ENCODE results near the gene CDC14A.

The CDC14A gene, protein sequence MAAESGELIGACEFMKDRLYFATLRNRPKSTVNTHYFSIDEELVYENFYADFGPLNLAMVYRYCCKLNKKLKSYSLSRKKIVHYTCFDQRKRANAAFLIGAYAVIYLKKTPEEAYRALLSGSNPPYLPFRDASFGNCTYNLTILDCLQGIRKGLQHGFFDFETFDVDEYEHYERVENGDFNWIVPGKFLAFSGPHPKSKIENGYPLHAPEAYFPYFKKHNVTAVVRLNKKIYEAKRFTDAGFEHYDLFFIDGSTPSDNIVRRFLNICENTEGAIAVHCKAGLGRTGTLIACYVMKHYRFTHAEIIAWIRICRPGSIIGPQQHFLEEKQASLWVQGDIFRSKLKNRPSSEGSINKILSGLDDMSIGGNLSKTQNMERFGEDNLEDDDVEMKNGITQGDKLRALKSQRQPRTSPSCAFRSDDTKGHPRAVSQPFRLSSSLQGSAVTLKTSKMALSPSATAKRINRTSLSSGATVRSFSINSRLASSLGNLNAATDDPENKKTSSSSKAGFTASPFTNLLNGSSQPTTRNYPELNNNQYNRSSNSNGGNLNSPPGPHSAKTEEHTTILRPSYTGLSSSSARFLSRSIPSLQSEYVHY

DNA sequence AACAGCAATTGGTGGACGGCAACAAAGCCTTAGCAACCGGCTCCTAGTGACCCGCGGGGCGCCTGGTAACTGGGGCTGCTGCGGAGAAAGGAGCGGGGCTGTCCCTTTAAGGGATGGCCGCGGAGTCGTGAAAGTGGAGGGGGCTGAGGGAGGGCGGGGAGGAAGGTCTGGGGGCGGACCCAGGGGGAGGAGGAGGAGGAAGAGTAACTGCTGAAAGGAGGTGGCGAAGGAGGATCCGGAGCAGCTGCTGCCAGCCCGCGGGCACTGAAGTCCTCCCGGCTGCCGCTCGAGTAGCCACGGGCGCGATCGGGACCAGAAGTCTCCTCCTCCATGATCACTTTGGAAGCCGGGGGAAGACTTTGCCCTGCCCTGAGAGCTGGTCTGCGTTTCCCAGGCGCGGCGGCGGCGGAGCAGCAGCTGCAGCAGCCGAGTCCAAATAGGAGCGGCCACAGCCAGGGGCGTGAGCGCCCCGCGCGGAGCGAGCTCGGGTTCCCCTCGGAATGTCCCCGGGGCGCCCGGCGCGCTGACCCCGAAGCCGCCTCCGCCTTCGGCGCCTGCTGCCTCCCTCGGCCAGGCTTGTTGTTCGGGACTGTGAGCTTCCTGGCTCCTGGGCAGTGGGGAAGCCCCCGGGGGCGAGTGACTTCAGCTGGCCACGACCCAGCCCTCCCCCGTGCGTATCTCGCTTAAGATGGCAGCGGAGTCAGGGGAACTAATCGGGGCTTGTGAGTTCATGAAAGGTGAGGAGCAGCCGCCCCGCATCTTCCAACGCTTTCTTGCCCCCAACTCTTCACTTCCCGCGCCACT, at the start of gene CDC14A:
TSS of gene CDC14A (plus strand) at position 240 of the 804 bp plus-strand sequence. CDS start at position 689, 449 bp downstream.
- in situ Hi-C loops (cut with HindIII; ENCODE audit: low pct_unique_long_range_greater_than_20kb, low sequenced_read_pairs) = no loop called here
- DNase-seq (ENCODE audit: low read depth in 1 of 2, low spot score in 1 of 2) = peak; percentile 79 to 96

GRCh38 chr1:100302739-100303138, 49.6 kb upstream of the CDC14A start:
- TF ChIP-seq JUND (IDR thresholded peaks at IDR 0.05; ENCODE audit: low read depth) = no peak
- in situ Hi-C loops (cut with HindIII; ENCODE audit: low pct_unique_long_range_greater_than_20kb, low sequenced_read_pairs) = no loop called here
- no peak for DNase-seq (ENCODE audit: low read depth in 1 of 2, low spot score in 1 of 2)

More for the DNA sequence above, at the start of gene CDC14A:
- no peak for TF ChIP-seq JUND (IDR thresholded peaks at IDR 0.05; ENCODE audit: low read depth)

DNA sequence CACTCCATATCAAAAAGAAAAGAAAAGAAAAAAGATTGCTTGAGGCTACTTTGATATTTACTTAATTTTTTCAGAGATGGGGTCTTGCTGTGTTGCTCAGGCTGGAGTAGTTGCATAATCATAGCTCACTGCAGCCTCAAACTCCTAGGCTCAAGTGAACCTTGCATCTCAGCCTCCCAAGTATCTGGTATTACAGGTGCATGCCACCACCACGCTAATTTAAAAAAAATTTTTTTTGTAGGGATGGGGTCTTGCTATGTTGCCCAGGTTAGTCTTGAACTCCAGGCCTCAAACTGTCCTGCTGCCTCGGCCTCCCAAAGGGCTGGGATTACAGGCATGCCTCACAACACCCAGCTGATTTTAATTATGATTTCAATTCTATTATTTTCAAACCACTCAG, 48.1 kb upstream of the CDC14A start:
- in situ Hi-C loops (cut with HindIII; ENCODE audit: low pct_unique_long_range_greater_than_20kb, low sequenced_read_pairs) = no loop called here
- TF ChIP-seq JUND (IDR thresholded peaks at IDR 0.05; ENCODE audit: low read depth) = no peak
- no peak for DNase-seq (ENCODE audit: low read depth in 1 of 2, low spot score in 1 of 2)

- no peak for TF ChIP-seq JUND (IDR thresholded peaks at IDR 0.05; ENCODE audit: low read depth)
- no peak for DNase-seq (ENCODE audit: low read depth in 1 of 2, low spot score in 1 of 2)
- in situ Hi-C loops (cut with HindIII; ENCODE audit: low pct_unique_long_range_greater_than_20kb, low sequenced_read_pairs) = no loop called here
Measured at GRCh38 chr1:100304921-100305320, 47.4 kb upstream of the CDC14A start.

GRCh38 chr1:100305954-100306353, 46.4 kb upstream of the CDC14A start:
- no peak for TF ChIP-seq JUND (IDR thresholded peaks at IDR 0.05; ENCODE audit: low read depth)
- in situ Hi-C loops (cut with HindIII; ENCODE audit: low pct_unique_long_range_greater_than_20kb, low sequenced_read_pairs) = no loop called here
- no peak for DNase-seq (ENCODE audit: low read depth in 1 of 2, low spot score in 1 of 2)

DNA sequence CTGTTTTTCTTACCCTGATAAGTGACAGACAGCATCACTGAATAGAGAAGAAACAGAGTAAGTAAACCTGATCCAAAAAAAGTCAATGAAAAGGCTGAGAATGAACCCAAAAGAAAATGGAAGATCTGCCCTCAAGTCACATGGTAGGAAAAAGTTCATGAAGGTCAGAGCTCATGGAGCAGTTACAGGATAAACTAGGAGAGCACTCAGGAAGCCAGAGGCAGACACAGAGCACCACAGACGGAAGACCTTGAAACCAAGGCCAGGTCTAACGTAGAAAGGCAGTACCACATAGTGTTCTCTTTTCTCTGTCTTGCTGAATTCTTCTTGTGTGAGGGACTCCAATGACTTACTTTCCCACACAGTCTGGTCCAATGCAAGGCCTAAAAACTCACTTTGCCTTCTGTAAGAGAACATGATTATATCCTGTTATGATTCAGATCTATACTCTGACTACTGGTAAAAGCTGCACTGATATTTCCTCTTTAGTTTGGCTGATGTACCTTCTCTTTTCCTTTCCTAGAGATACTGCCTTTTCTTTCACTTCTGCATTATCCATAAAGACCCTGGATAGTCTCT, 45.5 kb upstream of the CDC14A start:
- in situ Hi-C loops (cut with HindIII; ENCODE audit: low pct_unique_long_range_greater_than_20kb, low sequenced_read_pairs) = no loop called here
- TF ChIP-seq JUND (IDR thresholded peaks at IDR 0.05; ENCODE audit: low read depth) = no peak
- DNase-seq (ENCODE audit: low read depth in 1 of 2, low spot score in 1 of 2) = no peak

GRCh38 chr1:100308777-100309176, 43.5 kb upstream of the CDC14A start:
- DNase-seq (ENCODE audit: low read depth in 1 of 2, low spot score in 1 of 2) = no peak
- TF ChIP-seq JUND (IDR thresholded peaks at IDR 0.05; ENCODE audit: low read depth) = no peak
- in situ Hi-C loops (cut with HindIII; ENCODE audit: low pct_unique_long_range_greater_than_20kb, low sequenced_read_pairs) = no loop called here

DNA sequence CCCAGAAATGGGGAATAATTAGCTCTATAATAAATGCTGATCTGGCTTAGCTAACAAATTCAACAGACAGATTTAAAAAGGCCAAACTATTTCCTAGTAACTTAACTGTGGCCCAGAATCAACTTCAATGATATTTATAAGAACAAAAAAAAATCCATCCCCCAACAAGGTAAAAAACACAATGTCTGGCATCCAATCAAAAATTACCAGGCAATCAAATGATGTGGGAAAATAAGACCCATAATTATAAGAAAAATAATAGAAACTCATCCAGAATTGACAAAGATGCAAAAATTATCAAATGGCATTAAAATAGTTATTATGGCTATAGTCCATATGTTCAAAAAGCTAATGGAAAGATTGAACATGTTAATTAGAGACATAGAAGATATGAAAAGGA, 42.4 kb upstream of the CDC14A start:
- TF ChIP-seq JUND (IDR thresholded peaks at IDR 0.05; ENCODE audit: low read depth) = no peak
- no peak for DNase-seq (ENCODE audit: low read depth in 1 of 2, low spot score in 1 of 2)
- in situ Hi-C loops (cut with HindIII; ENCODE audit: low pct_unique_long_range_greater_than_20kb, low sequenced_read_pairs) = no loop called here

DNA sequence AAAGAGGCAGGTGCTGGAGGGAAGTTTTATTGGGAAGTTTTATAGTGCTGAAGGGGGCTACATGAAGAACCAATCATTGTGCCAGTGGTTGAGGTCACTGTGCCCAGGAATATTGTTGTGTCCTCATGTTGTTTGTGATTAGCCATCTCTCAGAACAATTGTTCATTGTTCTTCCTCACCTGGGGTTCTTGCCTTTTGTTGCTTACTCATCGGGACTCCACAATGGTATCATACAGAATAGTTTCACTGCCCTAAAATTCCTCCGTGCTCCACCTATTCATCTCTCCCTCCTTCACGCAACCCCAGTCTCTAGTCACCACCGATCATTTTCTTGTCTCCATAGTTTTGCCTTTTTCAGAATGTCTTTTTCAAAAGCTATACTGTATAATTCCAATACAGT, 38.9 kb upstream of the CDC14A start:
- in situ Hi-C loops (cut with HindIII; ENCODE audit: low pct_unique_long_range_greater_than_20kb, low sequenced_read_pairs) = no loop called here
- TF ChIP-seq JUND (IDR thresholded peaks at IDR 0.05; ENCODE audit: low read depth) = no peak

GRCh38 chr1:100316622-100317021, 35.7 kb upstream of the CDC14A start:
- DNase-seq (ENCODE audit: low read depth in 1 of 2, low spot score in 1 of 2) = no peak
- in situ Hi-C loops (cut with HindIII; ENCODE audit: low pct_unique_long_range_greater_than_20kb, low sequenced_read_pairs) = no loop called here
- TF ChIP-seq JUND (IDR thresholded peaks at IDR 0.05; ENCODE audit: low read depth) = no peak

More for the DNA sequence above, 38.9 kb upstream of the CDC14A start:
- no peak for DNase-seq (ENCODE audit: low read depth in 1 of 2, low spot score in 1 of 2)

GRCh38 chr1:100320311-100321099, 31.8 kb upstream of the CDC14A start:
- in situ Hi-C loops (cut with HindIII; ENCODE audit: low pct_unique_long_range_greater_than_20kb, low sequenced_read_pairs) = no loop called here
- DNase-seq (ENCODE audit: low read depth in 1 of 2, low spot score in 1 of 2) = no peak
- no peak for TF ChIP-seq JUND (IDR thresholded peaks at IDR 0.05; ENCODE audit: low read depth)

- in situ Hi-C loops (cut with HindIII; ENCODE audit: low pct_unique_long_range_greater_than_20kb, low sequenced_read_pairs) = no loop called here
- TF ChIP-seq JUND (IDR thresholded peaks at IDR 0.05; ENCODE audit: low read depth) = no peak
- DNase-seq (ENCODE audit: low read depth in 1 of 2, low spot score in 1 of 2) = no peak
Measured at GRCh38 chr1:100321100-100321493, 31.2 kb upstream of the CDC14A start.

Measured in T47D (cell line).